ENCODE results near the gene PRDX5.

- TF ChIP-seq CTCF (conservative IDR thresholded peaks at IDR 0.05; ENCODE audit: low read length) (no peak), EZH2phosphoT487 (IDR thresholded peaks at IDR 0.05; ENCODE audit: borderline replicate concordance, low read depth, low read length) (no peak)
Measured at GRCh38 chr11:64275031-64275800, 42.7 kb upstream of the PRDX5 start.
